CD4-positive, alpha-beta T cell treated with Interleukin-1 beta for 1 hour (primary cell): Measurements from ENCODE around the gene RPUSD3.
"Not testable (repeated sequence)": the region's sequence is repeated elsewhere in the genome, so short reads cannot be mapped to it uniquely, and the experiment has no call there.

Experiments used
- DNase-seq, 2 donors: peaks; one replicate each; pipeline ENCODE4 v3.0.0-alpha.2; 2020 to 2022

The RPUSD3 gene, protein sequence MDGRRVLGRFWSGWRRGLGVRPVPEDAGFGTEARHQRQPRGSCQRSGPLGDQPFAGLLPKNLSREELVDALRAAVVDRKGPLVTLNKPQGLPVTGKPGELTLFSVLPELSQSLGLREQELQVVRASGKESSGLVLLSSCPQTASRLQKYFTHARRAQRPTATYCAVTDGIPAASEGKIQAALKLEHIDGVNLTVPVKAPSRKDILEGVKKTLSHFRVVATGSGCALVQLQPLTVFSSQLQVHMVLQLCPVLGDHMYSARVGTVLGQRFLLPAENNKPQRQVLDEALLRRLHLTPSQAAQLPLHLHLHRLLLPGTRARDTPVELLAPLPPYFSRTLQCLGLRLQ

DNA sequence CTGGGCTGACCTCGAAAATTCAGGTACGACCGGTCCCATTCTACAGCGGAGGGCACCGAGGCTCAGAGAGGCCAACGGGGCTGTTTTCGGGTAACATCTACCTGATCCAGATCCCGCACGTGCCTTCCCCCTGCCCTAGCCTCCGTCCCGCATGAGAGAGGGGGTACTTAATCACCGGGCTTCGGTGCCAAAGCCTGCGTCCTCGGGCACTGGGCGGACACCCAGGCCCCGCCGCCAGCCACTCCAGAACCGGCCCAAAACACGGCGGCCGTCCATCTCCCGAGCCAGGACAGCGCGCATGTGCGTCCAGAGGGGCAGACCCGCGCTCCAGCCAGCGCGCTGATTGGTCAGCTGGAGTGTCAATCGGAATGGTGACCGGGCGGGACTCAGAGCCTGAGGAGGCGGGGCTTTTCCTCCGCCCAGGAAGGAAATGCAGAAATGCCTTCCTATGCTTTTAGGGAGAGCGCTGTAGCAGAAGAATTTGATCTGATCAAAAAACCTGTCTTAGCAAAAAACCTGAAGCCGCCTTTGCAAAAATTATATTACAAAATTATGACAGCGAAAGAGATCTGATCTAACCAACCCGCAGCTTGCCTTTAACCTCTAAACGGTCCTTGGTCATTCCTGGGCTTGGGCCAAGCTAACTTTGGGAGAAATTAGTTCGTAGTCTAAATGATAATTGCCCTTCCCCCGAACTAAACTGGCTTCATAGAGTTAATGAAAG is at the start of gene RPUSD3:
Gene RPUSD3, minus strand, starts transcription at position 294 of the 724 bp plus-strand sequence. Its CDS starts 18 bp downstream, at position 276.
- DNase-seq, result peak; percentile 93 to 96

DNA sequence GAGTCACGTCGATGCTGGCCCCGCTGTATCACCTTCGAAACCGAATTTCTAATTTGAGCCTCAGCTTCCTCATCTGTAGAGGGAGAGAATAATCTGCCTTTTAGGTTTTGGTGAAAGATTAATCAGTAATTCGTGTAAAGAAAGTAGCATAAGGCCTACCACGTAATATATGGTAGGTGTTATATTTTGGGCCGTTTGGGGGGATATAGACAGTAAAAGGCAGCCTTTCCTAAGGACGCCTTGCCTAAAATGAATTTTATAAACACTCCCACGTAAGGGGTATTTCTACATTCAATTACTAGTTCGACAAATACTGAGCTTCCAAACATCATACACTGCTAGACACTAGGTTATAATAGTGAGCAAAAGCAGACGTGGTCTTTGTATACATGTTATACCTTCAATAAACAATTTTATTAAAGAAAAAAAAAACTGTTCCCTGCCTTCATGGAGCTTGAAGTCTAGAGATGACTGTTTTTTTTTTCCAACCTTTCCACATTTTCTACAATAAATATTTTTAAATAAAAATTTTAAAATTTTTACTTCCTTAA is 47.3 kb upstream of the RPUSD3 start:
- no peak for DNase-seq

DNA sequence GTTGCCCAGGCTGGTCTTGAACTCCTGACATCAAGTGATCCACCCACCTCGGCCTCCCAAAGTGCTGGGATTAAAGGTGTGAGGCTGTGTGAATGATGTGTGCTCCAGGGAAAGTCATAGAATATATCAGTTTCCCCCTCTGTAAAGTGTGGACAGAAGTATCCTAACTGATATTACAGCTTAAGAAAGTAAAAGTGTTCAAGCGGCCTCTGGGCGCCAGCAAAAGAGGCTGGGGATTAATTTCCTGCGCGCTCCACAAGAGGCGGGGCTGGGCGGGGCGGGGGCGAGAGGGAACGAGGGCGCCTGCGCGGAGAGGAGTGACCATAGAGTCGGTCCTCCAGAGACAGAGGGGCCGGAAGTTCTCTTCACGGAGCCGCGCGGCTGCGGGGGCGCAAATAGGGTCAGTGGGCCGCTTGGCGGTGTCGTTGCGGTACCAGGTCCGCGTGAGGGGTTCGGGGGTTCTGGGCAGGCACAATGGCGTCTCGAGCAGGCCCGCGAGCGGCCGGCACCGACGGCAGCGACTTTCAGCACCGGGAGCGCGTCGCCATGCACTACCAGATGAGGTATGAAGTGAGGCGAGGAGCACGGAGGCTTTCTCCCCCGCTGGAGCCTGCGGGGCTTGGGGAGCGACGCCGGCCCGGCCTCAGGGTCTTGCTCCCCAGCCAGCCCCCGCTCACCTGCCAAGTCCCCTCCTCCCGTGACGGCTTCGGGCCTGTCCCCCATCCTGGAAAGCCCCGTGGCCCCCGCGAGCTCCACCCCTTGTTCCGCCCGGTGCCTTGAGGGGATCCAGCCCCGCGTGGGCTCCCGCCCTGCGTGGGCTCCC is 46.7 kb upstream of the RPUSD3 start, which contains the start of gene JAGN1:
Gene JAGN1, plus strand, starts transcription at position 362 of the 823 bp plus-strand sequence. Its CDS starts 113 bp downstream, at position 475.
- peak; percentile 90 to 93 for DNase-seq

DNA sequence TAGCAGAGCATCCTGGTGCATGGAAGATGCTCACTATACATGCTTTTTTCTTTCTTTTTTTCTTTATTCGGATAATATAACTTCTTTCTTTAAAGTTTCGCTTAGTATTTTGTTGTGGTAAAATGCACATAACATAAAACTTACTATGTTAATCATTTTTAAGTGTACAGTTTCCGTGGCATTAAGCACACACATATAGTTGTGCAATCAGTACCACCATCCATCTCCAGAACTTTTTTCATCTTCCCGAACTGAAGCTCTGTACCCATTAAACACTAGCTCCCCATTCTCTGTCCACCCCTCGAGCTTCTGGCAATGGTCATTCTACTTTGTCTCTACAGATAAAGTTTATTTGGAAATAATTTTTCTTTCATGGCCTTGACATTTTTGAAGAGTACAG is 45.6 kb upstream of the RPUSD3 start:
- DNase-seq, result no peak

DNA sequence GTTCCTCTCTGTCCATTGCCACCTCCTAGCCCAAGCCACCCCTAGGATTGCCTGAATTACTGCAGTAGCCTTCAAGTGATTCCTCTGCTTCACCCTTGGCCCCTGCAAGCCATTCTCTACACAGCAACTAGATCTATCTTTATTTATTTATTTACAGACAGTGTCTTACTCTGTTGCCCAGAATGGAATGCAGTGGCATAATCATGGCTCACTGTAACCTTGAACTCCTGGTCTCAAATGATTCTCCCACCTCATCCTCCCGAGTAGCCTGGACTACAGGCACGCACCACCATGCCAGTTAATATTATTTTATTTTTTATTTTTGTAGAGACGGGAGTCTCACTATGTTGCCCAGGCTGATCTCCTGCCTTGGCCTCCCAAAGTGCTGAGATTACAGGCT is 44.7 kb upstream of the RPUSD3 start:
- DNase-seq, result no peak

DNA sequence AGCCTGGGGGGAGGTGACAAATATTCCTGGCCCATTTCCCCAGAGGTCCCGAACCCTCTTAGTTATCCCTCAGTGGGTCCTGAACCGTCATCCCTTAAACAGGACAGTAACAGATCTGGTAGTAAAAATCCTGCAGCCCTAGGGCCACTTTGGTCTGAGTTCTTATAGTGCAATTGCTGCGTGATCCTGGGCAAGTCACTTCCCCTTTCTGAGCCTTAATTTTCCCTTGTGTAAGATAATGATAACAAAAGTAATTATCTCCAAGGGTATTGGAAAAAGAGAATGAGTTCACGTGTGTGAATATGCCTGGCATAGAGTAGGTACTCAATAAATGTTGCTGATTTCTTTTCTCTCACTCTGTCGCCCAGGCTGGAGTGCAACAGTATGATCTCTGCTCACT is 43.7 kb upstream of the RPUSD3 start:
- DNase-seq, result no peak

DNA sequence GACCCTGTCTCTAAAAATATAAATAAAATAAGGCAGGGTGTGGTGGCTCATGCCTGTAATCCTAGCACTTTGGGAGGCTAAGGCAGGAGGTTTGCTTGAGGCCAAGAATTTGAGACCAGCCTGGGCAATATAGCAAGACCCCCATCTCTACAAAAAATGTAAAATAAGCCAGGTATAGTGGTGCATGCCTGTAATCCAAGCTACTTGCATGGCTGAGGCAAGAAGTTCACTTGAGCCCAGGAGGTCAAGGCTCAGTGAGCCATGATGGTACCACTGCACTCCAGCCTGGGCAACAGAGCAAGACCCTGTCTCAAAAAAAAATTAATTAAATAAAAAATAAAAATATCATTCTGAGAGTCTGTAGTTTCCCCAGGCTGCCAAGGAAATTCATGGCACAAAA is 42.5 kb upstream of the RPUSD3 start:
- DNase-seq, result no peak

DNA sequence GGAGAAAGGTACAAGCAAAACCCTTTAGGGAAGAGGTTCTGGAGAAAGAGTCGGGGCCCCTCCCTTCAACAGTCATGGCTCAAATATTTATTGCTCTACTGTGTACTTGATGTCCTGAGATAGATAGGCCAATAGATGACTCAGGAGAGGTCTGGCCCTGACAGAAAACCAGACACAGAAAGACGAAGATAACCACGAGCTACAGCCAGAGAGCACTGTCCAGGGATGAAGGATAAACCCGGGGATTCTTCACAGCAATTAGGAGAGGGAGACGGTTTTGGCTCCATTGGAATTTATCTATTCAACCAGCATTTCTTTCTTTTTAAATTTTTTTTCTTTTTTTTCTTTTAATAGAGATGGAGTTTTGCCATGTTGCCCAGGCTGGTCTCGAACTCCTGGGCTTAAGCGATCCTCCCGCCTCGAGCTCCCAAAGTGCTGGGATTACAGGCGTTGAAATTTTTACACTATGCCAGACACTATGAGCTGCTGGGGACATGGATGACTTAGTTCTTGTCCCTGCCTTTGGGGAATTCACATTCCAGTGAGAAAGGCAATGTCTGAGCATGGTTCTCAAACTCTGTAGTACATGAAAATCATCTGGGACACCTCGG is 40.9 kb upstream of the RPUSD3 start:
- DNase-seq, result no peak

DNA sequence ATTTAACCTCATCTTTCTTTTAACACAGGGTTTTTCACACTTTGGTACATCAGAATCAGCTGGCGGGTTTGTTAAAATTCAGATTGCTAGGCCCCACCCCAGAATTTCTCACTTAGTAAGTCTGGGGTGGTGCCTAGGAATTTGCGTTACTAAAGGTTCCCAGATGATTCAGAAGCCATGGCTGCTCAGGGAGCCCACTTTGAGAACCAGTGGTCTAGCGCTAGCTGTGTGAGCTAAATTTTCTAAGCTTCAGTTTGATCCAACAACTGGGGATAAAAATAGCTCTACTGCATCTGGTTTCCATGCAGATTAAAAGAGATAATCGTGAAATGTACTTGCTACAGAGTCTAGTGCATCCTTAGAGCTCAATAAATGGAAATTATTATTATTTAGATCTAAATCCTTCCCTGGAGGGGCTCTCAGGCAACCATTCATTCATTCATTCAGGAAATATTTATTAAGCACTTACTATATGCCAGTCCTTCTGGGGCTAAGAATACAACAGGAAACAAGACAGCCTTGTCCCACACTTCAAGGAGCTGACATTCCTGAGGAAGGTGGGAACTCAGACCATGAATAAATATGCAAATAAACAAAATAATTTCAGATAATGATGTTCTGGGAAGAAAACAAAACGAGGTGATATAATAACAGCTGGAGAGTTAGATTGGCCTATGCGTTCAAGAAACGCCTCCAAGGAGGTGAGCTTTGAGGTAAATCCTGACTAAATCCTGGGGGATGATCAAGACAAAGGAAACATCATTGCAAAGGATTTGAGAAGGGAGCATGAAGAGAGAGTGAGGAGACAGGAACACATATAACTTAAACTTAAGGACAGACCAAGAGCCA is 40.1 kb upstream of the RPUSD3 start:
- DNase-seq, result no peak

DNA sequence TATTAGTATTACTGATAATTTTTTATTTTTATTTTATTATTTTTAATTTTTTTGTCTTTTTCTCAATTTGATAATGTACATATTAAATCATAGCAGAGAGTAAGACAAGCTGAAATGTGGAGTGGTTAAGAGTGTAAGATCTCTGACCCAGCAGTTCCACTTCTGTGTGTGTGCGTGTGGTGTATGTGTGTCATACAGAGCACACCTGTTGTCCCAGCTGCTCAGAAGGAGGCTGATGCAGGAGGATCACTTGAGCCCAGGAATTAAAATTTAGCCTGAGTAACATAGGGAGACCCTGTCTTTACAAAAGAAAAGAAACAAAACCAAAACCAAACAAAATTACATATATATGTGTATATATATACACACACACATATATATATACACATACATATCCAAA is 37.6 kb upstream of the RPUSD3 start:
- DNase-seq, result no peak

DNA sequence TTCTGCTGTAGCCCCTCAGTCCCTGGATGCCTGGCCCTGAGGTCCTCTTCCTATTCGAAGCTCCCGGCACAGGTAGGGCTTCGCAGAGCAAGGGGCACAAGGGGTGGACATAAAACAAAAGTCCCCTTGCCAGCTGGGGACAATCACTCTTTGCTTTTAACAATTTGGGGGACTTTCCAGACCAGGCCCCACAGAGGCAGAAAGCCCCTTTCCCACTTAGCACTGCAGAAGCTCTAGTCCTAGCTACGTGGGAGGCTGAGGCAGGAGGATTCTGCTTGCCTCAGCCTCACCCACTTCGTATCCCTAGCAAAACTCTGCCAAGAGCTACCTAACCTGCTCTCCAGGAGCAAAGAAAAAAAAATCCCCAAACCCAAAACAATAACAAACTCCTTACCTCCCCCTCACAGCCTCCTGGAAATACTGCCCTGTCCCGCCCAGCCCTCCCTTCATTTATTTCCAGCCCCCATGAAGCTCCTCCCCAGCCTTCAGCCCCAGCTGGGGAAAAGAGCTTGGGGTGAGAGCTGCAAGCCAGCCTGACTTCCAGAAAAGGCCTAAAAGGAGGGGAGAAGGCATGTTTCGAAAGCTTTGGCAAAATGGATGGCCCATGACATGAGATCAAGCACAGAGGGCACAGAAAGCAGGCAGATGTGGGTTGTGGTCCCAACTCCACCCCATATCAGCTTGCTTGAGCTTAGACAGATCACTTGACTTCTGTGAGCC is 36.2 kb upstream of the RPUSD3 start, which contains the start of gene CIDEC:
Gene CIDEC, minus strand, starts transcription at position 424 of the 720 bp plus-strand sequence. CDS start 1,767 bp downstream, outside the sequence.
- DNase-seq, result no peak

DNA sequence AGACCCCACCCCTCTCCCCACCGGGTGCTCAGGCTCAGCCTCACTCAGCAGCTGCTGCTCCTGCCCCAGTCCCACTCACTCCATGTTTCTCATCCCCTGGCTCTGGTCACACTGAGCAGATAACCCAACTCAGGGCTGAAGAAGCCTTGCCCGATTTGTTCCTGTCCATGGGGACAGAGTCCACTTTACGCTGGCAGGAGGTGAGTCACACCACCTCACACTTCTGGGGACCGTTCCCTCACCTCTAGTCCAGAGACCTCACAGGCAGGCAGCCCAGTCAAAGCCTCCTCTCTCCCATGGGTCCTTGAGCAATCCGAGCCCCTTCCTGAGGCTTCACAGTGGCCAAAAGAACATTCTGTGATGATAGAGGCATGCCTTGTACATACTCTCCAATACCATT is 34.9 kb upstream of the RPUSD3 start:
- no peak for DNase-seq

DNA sequence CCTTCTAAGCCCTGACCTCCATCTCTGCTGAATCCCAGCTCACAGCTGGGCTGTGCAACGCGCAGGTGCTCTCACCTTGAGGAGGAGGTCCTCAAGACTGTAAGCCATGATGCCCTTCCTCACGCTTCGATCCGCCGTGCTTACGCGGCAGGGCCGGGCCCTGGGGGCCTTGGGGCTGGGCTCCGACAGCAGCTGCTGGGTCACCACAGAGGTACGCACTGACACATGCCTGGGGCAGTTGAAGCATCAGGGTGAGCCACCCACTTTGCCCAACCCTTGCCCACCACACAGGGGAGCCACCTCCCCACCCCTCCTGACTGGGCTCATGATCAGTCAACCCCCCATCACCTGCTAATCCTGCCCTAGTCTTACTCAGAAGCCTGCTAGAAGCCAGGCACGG is 33.2 kb upstream of the RPUSD3 start:
- no peak for DNase-seq

DNA sequence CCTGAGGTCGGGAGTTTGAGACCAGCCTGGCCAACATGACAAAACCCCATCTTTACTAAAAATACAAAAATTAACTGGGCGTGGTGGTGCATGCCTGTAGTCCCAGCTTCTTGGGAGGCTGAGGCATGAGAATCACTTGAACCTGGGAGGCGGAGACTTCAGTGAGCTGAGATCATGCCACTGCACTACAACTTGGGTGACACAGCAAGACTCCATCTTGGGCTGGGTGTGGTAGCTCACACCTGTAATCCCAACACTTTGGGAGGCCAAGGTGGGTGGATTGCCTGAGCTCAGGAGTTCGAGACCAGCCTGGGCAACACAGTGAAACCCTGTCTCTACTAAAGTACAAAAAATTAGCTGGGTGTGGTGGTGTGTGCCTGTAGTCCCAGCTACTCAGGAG is 32.4 kb upstream of the RPUSD3 start:
- DNase-seq, result not testable (repeated sequence)

DNA sequence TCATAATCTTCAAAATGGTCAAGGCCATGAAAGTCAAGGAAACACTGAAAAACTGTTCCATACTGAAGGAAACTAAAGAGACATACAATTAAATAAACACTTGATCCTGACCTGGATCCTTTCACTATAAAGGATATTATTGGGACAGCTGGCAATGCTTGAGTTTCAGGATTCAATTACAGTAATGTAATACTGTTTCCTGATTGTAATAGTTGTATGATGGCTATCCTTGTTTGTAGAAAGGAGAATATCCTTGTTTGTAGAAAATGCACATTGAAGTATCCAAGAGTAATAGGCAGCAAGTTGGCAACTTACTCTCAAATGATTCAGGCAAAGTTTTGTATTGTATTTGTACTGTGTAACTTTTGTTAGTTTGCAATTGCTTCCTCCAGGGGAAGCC is 31.6 kb upstream of the RPUSD3 start:
- no peak for DNase-seq

DNA sequence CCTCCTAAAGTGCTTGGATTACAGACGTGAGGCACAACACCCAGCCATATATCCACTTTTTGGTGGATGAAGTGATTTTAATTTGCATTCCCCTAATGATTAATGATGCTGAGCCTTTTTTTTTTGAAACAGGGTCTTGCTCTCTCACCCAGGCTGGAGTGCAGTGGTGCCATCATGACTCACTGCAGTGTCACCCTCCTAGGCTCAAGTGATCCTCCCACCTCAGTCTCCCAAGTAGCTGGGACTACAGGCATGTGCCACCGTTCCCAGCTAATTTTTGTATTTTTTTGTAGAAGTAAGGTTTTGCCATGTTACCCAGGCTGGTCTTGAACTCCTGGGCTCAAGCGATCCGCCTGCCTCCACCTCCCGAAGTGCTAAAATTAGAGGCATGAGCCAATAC is 28.3 kb upstream of the RPUSD3 start:
- DNase-seq, result not testable (repeated sequence)

DNA sequence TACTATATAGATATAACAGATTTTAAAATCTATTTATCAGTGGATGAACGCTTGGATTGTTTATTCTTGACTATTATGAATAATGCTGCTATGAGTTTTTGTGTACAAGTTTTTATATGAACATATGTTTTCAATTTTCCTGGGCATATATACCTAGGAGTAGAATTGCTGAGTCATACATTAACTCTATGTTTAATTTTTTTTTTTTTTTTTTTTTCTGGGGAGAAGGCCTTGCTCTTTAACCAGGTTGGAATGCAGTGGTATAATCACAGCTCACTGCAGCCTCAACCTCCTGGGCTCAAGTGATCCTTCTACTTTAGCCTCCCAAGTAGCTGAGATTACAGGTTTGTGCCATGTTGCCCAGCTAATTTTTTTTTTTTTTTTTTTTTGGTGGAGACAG is 27.2 kb upstream of the RPUSD3 start:
- DNase-seq, result no peak

DNA sequence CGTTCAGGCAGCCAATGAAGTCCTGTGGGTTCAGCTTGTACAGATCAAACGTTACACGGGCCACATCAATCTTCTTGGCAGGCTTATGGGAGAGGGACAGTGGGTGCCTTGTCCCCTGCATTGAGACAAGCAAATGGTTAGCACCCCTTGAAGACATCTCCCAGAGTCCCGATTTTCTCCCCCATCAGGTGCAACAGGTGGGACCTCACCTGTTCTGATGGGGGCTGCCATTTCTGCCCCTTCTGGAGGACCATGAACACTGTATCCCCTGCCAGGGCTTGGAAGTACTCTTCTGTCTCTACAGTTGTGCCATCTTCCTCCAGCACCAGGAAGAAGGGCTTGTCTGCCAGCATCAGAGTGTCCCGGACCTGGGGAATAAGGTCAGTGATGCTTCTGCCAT is 26.1 kb upstream of the RPUSD3 start:
- DNase-seq, result no peak

DNA sequence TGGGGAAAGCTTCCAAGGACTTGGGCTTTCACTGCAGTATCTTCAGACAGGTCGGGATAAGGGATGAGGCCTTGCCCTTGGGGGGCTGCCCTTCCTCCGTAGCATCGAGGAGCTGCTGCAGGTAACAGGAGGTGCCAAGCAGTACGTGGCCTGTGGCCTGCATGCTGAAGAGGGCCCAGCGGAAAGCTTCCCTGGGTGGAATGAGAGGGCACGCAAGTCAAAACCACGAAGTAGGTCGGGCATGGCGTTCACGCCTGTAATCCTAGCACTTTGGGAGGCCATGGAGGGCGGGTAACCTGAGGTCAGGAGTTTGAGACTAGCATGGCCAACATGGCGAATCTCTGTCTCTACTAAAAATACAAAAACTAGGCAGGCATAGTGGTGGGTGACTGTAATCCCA is 23.3 kb upstream of the RPUSD3 start:
- DNase-seq, result no peak

DNA sequence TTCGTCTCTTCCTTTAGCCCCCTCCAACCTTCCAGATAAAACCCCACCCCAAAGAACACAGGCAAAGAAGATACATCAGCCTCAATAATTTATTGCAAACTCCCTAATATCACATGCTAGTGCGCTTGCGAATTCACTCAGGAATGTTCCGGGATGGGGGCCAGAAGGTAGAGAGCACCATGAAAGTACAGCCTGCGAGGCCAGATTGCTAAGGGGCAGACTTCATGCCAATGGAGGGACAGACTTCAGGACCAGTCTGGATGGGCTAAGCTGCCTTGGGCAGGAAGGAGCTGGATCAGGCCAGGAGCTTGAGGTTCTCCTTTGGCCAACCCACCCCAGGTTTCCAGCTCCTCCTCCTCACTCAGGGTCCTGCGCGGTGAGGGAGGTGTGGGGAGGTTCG is 22.8 kb upstream of the RPUSD3 start:
- no peak for DNase-seq

DNA sequence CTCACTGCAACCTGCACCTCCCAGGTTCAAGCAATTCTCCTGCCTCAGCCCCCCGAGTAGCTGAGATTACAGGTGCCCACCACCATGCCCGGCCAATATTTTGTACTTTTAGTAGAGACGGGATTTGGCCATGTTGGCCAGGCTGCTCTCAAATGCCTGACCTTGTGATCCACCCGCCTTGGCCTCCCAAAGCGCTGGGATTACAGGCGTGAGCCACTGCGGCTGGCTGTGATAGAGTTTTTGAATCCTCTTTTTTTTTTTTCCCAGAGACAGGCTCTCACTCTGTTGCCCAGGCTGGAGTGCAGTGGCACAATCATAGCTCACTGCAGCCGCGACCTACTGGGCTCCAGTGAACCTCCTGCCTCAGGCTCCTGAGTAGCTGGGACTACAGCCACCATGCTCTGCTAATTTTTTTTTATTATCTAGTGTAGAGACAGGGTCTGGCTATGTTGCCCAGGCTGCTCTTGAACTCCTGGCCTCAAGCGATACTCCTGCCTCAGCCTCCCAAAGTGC is 21.4 kb upstream of the RPUSD3 start:
- not testable (repeated sequence) for DNase-seq
